Stimulated activated CD4-positive, alpha-beta T cell treated with anti-CD3 and anti-CD28 coated beads, Interleukin-4, amount 100 ng/mL, for 4 hours (primary cell): ENCODE results near the gene ACACA.

Experiments
- DNase-seq, 2 experiments: peaks; one replicate each; pipeline ENCODE4 v3.0.0-alpha.2; 2020

Gene ACACA

DNA sequence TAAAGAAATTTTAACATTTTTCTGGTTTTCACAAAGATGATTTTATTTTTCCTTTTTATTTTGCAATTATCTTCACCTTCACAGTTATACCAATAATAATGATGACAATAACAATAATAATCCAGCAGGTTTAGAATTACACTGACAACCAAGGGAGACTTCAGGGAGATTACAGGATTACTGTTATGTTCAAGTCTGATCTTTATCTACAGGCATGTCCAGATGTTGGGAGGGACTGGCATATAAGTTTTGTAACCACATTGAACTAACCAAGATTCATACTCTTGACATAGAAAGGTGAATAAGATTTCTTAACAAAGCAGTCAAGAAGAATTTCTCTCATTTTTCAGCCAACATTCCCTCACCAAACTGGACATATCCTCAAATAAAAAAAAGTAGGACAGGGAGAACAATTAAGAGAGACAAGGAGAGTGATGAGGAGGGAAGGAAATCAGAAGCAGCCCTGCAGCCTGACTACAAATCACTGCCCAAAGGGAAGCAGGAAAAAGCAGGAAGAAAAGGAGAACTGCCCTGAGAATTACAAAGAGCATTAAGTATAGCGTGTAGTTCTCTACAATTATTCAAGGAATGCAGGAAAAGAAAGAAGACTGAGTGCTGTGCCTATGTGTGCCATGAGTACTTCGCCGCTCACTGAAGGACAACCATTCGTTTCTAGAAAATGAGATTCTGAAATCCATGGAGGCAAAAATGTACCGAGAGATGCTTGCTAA, 186.6 kb downstream of the ACACA start:
- DNase-seq, result no peak

DNA sequence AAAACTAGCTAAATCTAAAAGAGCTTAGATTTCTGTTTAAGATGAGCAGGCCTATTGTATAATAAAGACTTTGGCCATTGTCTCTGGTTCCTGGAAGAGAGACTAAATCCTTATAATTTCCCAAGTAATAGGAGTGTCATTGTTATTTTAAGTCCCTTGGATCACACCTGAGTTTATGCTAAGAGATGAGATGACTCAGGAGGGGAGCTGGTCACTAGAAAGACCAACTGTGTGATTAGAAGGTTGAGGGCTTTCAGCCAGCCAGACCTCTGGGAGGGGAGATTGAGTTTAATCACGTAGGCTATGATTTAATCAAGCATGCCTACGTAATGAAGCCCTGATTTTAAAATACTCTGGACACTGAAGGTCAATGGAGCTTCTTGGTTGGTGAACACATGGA, 187.8 kb downstream of the ACACA start:
- no peak for DNase-seq

DNA sequence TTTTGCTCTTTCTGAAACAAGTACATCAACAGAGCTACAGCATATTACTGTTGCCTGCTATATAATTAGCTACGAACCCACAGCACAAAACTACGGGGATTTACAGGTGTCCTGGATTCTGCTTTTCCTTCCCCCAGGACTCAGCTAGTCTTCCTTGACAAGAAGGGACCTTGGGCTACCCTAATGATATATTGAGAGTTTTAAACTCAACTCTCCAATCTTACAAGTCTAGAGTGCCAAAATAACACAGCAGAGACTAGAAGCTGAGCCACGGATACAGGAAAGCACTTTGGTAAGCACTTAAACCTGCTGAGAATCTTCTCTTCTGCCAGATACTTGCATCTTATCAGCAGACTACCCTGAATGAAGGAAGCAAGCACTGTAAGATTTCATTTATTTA, 192.2 kb downstream of the ACACA start:
- DNase-seq, result no peak

- DNase-seq, result no peak
Measured at GRCh38 chr17:37213927-37214326, 192.7 kb downstream of the ACACA start.

GRCh38 chr17:37212179-37212578, 194.5 kb downstream of the ACACA start:
- no peak for DNase-seq

DNA sequence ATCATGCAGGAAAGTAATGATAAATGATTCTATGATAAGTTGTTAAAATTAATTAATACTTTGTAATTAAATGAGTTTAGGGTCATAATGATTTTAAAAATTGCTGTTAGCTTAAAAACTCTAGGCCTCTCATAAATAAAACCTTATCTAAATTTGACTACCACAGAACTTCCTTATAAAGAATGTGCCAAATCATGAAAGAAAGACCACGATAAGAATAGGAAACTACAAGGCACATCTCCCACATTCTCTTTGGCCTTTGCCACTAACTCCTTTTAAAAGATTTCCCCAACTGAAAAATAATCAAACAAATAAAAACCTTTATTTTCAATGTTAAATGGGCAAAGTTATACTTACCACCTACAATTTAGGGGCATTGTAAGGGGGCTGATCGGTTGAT, 195.5 kb downstream of the ACACA start:
- DNase-seq, result no peak

- DNase-seq, result no peak
Measured at GRCh38 chr17:37207103-37207502, 199.5 kb downstream of the ACACA start.

GRCh38 chr17:37206299-37206698, 200.3 kb downstream of the ACACA start:
- DNase-seq, result no peak

GRCh38 chr17:37200497-37200896, 206.1 kb downstream of the ACACA start:
- DNase-seq, result no peak

- DNase-seq, result no peak
Measured at GRCh38 chr17:37197336-37197735, 209.3 kb downstream of the ACACA start.

GRCh38 chr17:37194208-37194607, 212.4 kb downstream of the ACACA start:
- DNase-seq, result no peak

DNA sequence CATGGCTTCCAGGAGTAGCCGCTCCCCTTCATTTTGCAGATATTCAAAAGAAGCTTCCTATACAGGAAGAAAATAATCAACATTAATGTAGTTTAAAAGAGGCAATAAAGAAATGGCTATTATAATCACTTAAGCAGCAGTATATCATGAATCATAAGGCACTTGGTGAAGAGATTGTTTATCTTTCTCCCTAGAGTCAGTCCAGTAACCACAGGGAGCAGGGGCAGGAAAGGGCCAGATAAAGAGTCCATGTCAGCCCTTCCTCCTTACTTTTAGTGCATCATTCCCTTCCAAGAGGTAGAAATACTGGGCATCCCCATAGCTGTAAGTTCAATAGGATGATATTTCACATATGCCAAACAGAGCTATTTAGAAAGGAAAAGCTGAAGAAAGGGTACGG, 215.4 kb downstream of the ACACA start:
- DNase-seq, result no peak

GRCh38 chr17:37190493-37190892, 216.1 kb downstream of the ACACA start:
- DNase-seq, result no peak

- DNase-seq, result no peak
Measured at GRCh38 chr17:37188157-37188556, 218.5 kb downstream of the ACACA start.

DNA sequence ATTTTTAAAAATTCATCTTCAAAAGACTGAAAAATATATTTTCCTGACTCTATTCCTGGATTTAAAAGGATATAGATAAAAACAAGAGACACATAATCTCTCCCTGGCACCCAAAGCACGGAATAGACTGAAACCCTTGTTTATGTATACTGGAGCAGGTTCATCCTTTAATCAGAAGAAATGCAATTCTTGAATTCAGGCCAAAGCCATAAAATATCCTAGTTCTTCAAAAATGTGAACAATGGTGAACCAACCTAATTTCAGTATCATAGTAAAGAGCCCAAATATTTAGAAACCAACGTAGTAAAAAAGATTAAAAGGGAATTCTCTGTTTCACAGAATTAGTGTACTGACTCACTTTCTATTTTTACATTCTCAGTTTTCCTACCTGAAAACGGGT, 219.4 kb downstream of the ACACA start:
- no peak for DNase-seq

GRCh38 chr17:37182786-37183465, 223.7 kb downstream of the ACACA start:
- DNase-seq, result no peak

DNA sequence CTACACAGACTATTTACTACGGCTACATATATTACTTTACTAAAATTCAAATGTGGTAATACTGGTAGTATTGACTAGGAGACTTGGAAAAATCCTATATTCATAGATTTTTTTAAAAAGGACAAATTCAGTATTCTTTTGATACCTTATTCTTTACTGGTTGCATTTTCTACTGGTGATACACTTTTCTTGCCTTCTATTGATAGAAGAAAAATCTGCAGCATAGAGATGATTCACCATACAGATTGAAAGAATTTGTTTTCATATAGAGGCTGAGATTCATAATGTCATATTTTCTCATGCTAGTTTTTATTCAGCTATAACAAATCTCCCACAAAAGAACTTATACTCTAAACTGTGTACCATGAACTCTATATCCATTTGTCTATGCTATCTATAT, 226.3 kb downstream of the ACACA start:
- no peak for DNase-seq

- DNase-seq, result no peak
Measured at GRCh38 chr17:37179893-37180292, 226.7 kb downstream of the ACACA start.

DNA sequence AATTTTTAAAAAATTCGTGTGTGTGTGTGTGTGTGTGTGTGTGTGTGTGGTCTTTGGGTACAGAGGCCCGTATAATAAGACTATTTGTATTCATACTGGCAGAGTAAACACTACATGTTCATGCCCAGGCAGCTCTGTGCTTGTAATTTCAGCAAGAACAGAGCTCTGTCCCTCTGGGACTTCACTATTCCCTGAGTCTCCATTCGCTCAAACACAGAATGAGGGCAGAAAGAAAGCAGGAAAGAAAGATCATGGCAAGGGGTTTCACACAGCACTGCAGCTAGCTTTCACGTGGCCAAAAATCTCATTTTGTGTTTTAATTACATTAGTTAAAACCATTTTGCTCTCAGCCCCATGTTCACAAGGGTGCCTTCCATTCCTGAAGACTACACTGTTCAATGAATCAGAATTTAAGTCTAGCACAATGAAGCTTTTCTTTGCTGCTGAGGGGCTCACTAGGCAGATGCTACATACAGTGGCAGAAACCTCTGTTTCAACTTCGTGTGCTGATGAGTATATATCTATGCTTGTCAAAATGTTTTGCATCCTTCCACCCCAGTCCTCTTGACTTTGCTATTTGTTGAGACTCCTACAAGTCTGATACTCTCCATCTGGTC, 229.3 kb downstream of the ACACA start:
- no peak for DNase-seq

DNA sequence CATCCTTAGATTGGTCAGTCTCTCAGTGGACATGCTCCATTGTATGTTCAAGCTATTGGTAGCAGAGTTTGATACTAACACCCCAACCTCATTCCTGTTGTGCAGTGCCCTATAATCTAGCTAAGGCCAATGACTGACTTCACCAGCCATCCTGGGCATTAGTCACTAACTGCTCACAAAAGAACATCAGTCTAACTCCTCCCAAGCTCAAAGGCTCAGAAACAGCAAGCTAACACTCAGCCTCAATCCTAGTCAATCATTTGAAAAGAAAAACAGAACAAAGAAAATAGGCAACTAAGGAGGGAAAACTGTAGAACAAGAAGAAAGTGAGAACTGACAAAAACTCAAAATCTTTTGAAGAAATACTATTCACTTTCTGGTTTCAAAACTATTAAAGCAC, 229.9 kb downstream of the ACACA start:
- DNase-seq, result no peak

- no peak for DNase-seq
Measured at GRCh38 chr17:37174205-37174604, 232.4 kb downstream of the ACACA start.

DNA sequence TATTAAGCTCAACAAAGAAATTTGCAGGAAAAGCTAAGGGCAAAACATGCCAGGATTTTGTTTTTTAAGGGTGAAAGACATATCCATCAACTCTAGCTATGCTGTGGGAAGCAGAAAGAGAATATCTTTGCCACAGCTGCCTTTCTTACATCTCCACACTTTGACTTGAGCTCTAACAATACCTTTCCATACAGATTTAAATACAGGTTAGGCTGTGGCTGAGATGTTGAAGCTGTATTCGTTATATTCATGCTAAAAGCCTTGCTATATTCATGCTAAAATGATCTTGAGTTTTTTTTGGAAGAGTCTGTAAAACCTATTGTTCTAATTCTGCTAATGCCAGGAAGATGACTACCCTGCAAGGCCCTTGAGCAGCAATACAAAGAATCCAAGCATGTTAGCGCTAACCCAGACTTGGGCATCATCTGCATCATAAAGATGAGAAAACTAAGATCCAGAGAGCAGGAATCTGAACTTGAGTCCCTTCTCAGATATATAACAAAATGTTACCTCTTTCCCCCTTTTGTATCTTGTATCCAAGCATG, 235.7 kb downstream of the ACACA start:
- no peak for DNase-seq

- DNase-seq, result no peak
Measured at GRCh38 chr17:37168731-37169353, 237.8 kb downstream of the ACACA start.

DNA sequence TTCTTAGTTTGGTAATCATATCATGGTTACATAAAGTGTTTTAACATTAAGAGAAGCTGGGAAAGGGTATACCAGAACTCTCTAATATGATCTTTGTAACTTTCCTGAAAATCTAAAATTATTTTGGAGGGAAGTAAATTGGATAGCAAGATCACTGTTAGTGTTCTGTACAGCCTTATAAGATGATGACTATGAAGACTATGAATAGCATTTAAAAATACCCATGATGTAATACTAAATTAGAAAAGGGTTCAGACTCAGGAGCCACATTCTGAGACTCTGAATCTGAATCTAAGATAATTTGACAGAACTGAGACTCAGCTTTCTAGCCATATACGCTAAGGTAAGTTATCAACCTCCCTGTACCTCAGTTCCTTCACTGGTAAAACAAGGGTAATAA, 238.9 kb downstream of the ACACA start:
- DNase-seq, result no peak
